Mammary epithelial cell (primary cell): ENCODE measurements around the gene CDKN1A.

Source experiments
- EZH2 ChIP-seq: IDR thresholded peaks from 2 replicates; pipeline ENCODE4 v1.6.1; 2012; ENCODE audit warnings: low read length, inconsistent platforms, borderline replicate concordance
- TF ChIP-seq, protein P1 (sequence below), 2 donors: IDR thresholded peaks in 1 of 2; conservative IDR thresholded peaks in 1 of 2; 2 replicates each; pipeline ENCODE4 v1.5.1; 2011 to 2012; ENCODE audit warnings: inconsistent platforms in 2 of 2, low read length in 2 of 2, mild to moderate bottlenecking in 2 of 2, control low read depth in 1 of 2, low read depth in 1 of 2; ENCODE audit not compliant: insufficient read depth in 1 of 2; ENCODE audit errors: extremely low read depth in 1 of 2

DNA sequence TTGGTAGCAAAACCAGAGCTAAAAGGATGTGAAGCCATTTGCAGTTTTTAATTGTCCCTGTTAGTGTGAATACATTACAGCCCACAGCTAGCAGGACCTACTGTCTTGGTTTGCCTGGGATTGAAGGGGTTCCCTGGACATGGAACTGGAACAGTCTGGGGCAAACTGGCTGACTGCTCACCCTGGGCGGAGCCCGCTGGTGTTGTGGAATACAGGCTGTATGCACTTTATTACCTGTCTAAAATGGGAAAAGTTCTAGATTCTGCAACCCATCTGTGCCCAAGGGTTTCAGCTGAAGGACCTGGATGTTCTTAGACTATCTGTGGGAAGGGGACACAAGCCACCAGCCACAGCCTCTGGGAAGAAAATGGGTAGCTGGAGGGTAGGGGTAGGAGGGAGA is 12.2 kb upstream of the CDKN1A start:
- TF ChIP-seq, protein P1, sequence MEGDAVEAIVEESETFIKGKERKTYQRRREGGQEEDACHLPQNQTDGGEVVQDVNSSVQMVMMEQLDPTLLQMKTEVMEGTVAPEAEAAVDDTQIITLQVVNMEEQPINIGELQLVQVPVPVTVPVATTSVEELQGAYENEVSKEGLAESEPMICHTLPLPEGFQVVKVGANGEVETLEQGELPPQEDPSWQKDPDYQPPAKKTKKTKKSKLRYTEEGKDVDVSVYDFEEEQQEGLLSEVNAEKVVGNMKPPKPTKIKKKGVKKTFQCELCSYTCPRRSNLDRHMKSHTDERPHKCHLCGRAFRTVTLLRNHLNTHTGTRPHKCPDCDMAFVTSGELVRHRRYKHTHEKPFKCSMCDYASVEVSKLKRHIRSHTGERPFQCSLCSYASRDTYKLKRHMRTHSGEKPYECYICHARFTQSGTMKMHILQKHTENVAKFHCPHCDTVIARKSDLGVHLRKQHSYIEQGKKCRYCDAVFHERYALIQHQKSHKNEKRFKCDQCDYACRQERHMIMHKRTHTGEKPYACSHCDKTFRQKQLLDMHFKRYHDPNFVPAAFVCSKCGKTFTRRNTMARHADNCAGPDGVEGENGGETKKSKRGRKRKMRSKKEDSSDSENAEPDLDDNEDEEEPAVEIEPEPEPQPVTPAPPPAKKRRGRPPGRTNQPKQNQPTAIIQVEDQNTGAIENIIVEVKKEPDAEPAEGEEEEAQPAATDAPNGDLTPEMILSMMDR (conservative IDR thresholded peaks at IDR 0.05 in 1 of 2, IDR thresholded peaks at IDR 0.05 in 1 of 2; ENCODE audit: extremely low read depth in 1 of 2, insufficient read depth in 1 of 2, low read depth in 1 of 2, low read length in 2 of 2): no peak
- no peak for TF ChIP-seq EZH2
